Measurements from ENCODE around the gene NKPD1.

NKPD1 gene, protein sequence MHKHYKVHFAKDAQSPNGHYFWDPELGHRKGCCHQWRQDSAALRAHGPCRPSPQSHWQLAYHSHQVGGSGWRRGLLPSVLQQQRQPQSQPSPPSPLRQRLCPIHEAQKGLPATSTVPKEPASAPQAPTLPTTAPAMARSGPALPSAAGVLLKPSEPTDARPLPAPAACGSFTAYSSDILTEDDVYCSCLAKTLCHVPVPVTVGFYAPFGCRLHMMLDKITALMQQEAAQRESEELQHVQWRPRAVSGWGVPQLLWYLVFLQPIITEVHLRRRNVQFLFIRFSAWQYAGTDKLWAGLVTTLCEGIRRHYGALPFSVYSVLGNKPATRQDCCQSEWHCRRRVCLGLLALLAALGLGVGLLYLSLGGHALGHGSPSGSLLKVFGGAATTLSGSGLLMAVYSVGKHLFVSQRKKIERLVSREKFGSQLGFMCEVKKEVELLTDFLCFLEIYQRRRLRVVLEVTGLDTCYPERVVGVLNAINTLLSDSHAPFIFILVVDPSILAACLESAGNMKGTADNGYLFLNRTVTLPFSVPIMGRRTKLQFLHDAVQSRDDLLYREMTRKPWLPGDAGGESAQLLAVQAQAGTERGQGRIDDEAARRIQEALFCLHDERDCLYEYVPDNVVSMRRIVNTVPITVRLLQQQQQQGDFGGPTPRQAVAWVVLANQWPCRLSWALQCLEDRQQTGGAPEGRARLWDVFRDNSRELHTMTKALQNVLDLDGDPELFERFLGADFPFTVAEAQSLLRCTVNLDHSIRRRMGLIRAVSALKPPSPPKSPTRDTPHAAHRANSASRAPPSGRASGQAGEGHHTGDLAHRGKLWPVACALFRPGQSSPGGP
- total RNA-seq, result 0.53 to 3.1 (median 1.5) reads per million in 3 experiments

DNA sequence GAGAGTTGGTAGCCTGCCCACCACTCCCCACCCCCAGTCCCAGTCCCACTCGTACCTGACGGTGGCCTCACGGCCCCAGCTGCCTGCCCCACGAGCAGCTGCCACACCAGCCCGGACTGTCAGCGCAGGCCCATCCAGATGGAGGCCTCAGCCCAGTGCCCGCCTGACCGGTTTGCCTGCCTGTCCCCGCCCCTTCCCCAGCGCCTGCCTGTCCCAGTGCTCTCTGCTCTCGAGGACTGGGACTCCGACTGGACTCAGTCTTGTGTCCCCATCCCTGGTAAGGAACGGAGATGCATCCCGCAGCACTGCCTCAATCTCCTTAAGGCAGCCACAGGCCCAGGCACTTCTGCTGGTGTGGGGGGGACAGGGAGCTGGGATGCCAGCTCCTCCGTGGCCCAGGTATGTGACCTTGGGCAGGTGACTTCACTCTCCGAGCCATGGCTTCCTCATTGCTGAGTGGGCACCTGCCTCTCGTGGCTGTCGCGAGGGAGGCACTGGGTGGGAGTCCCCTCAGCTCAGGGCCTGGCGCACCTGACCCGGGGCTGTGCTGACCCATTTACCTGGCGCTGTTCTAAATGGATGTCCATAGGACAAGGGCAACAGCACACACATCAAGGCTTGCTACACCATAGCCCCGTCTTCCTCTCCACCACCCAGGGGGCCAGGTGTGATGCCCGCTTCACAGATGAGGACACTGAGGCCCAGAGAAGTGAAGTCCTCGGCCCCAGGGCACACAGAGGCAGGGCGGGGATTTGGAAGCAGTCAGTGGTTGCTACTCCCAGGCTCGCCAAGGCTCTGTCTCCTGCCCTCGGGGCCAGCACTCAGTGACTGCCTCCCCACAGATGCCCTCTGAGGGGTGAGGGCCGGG, at the start of gene NKPD1:
NKPD1 (minus strand) TSS at position 113 of the 868 bp plus-strand sequence. CDS start 832 bp downstream, outside the sequence.
- DNase-seq, result no peak

DNA sequence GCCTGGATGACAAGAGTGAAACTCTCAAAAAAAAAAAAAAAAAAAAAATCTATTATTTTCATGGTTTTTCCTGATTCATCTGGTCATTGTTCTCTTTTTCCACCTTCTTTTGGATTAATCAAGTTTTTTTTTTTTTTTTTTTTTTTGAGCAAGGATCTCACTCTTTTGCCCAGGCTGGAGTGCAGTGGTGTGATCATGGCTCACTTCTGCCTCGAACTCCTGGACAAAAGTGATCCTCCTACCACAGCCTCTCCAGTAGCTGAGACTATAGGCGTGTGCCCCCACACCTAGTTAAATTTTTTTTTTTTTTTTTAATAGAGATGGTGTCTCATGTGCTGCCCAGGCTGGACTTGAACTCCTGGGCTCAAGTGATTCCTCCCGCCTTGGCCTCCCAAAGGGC, 45.5 kb upstream of the NKPD1 start:
- DNase-seq, result no peak

DNA sequence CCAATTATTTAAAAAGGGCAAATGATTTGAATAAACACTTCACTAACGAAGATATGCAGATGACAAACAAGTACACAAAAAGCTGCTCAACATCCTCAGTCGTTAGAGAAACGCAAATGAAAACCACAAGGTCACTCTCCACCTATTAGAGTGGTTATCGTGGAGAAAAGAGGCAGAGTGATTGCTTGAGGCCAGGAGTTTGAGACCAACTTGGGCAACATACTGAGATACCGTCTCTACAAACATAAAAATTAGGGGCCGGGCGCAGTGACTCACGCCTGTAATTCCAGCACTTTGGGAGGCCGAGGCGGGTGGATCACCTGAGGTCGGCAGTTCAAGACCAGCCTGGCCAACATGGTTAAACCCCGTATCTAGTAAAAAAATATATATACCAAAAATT, 45.0 kb upstream of the NKPD1 start:
- DNase-seq, result no peak

DNA sequence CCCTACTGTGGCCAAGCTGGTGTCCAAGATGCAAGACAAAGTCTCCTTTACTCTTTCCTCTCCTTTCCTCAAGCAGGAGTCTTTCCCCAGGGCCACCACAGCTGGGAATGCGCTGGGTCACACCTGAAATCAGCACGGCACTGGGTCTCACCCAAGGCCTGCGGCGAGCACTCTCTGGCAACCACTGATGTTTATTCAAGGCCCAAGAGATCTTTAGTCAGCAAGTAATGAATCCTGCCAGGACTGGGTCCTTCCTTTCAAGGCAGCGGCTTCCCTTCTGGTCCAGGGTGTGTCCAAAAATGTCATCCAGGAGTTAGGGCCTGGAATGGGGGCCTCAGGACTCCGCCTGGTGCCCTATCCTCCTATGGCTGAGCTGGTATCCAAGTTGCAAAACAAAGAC, 41.9 kb upstream of the NKPD1 start:
- no peak for DNase-seq

DNA sequence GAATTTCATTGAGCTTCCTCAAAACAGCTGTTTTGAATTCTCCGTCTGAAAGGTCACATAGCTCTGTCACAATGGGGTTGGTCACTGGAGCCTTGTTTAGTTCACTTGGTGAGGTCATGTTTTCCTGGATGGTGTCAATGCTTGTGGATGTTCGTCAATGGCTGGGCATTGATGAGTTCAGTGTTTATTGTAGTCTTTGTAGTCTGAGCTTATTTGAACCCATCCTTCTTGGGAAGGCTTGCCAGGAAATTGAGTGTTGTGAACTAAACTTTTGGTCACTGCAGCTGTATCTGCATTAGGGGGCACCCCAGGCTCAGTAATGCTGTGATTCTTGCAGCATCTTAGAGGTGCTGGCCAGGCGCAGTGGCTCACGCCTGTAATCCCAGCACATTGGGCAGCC, 39.8 kb upstream of the NKPD1 start:
- no peak for DNase-seq

DNA sequence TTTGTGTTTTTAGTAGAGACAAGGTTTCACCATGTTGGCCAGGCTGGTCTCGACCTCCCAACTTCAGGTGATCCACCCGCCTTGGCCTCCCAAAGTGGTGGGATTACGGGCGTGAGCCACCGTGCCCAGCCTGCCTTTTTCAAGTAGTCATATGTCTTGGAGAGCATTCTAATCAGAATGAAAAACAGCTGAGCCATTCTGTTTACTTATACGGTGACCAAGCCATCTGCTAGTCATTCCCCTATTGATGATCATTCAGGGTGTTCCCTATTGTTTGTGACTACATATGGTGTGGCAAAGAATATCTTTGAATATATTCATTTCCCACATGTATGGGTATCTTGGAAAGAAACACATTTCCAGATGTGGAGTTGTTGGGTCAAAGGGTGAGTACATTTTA, 35.0 kb upstream of the NKPD1 start:
- no peak for DNase-seq

DNA sequence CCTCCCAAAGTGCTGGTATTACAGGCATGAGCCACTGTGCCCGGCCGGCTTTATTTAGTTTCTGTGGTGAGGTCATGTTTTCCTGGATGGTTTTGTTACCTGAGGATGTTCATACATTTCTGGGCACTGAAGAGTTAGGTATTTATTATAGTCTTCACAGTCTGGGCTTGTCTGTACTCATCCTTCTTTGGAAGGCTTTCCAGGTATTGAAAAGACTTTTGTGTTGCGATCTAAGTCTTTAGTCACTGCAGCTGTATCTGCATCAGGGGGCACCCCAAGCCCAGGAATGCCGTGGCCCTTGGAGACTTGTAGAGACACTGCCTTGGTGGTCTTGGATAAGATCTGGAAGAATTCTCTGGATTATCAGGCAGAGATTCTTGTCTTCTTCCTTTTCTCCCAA, 30.6 kb upstream of the NKPD1 start:
- DNase-seq, result no peak

DNA sequence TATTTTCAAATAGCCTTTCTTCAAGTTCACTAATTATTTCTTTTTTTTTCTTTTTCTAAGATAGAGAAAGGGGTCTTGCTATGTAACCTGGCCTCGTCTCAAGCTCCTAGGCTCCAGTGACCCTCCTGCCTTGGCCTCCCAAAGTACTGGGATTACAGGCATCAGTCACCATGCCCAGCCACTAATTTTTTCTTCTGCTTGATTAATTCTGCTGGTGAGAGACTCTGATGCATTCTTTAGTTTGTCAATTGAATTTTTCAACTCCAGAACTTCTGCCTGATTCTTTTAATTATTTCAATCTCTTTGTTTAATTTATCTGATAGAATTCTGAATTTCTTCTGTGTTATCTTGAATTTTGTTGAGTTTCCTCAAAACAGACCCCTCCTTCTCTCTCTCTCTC, 29.2 kb upstream of the NKPD1 start:
- no peak for DNase-seq

DNA sequence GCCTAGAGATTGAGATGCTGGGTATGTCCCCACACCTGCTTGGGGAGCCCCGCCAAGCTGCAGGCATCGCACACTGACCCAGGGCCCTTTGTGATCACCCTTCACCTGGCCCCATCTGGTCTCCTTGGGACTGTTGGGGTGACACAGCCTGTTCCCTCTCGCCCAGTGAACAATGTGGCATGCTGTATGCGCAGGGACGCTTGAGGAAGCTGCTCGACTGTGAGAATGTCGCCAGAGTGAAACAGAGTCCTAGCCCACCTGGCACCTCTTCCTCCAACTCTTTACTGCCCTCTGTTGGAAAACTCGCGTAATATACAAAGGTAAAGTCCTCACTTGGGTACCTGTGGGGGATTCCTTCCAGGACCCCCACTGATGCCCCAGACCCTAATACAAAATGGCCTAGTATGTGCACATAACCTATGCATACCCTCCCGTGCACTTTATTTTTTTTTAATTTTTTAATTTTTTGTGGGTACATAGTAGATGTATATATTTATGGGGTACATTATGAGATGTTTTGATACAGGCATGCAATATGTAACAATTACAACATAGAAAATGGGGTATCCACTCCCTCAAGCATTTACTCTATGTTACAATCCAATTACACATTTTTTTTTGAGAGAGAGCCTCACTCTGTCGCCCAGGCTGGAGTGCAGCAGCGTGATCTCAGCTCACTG, 26.8 kb upstream of the NKPD1 start:
- DNase-seq, result peak; percentile 47

DNA sequence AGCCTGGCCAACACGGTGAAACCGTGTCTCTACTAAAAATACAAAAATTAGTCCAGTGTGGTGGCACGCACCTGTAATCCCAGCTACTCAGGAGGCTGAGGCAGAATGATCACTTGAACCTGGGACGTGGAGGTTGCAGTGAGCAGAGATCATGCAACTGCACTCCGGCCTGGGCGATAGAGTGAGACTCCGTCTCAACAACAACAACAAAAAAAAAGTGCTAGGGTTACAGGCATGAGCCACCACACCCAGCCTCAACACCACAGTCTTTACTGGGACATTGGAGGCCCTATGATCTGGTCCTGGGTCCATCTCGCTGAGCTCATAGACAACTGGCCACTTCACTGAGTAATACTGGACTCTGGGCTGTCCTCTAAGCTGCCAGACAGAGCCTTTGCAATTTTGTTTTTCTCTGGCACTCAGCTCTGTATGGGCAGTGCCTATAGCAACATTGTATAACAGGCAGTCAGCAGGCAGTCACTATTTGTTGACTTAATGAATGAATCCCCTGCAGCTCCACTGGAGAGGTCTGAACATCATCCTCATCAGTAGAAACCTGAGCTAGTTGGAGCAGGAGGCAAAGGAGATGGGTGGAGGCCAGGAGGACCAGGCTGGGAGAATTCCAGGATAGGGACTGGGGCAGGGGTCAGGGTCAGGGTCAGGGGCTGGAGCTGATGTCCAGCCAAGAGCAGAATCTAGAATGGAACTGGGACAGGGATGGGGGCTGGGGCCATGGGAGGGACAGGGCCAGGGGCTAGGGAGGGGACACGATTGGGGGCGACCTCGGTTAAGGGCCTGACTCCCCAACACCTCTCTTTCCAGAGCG, 25.9 kb upstream of the NKPD1 start:
- no peak for DNase-seq

DNA sequence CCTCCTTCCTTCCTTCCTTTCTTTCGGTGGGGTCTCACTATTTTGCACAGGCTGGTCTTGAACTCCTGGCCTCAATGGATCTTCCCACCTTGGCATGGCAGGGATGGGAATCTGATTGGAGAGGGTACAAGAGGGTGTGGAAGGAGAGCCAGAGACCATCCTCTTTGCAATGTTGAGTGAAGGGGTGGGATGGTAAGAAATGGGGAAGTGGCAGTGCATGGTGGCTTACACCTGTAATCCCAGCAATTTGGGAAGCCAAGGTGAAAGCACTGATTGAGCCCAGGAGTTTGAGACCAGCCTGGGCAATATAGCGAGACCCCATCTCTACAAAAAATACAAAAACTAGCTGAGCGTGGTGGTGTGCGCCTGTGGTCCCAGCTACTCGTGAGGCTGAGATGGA, 23.3 kb upstream of the NKPD1 start:
- no peak for DNase-seq

DNA sequence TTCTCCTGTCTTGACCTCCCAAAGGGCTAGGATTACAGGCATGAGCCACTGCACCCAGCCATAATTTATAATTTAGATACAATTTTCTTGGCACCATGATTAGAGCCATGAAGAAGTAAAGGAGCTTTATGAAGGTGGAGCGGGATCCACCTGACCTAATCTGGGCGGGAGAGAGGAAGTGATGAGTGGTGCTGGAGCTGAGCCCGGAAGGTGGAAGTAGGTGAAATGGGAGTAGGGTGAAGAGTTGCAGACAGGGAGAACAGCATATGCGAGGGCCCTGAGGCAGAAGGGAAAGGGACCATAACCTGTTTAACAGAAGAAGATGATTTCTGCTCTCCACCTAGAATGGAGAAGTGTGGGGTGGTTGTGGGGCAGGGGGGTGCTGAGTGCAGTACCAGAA, 22.0 kb upstream of the NKPD1 start:
- no peak for DNase-seq

DNA sequence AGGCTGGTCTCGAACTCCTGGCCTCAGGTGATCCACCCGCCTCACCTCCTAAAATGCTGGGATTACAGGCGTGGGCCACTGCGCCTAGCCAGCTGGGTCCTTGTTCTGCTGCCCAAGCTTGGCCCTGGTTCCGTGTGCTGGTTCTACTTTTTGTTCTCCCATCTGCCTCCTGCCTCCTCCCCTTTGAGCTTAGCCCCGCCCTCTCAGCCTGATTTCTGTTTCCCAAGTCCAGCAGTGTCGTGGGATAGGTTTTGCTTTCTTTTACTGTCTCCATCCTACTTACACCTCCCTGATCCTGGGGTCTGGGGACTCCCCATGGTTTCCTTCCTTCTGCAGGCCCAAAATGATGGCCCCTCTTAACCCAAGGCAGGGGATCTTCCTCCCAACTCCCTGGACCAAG, 20.2 kb upstream of the NKPD1 start:
- no peak for DNase-seq

DNA sequence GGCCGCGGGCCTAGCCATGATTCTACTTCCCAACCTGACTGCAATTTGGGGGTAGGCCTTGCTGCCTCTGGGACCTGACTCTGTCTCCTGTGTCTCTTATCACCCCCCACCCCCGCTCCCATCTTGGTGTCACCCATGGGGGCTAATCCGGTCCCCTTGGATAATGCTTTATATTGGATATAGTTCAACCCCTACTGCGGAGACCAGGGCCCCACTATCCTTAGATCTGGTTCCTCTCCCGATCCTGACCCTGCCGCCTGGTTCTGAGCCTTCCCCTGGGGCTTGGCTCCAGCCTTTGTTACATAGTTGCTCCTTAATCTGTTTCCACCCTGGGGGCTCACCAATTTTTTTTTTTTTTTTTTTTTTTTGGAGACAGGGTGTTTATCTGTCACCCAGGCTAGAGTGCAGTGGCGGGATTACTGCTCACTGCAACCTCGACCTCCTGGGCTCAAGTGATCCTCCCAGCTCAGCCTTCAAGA, 19.1 kb upstream of the NKPD1 start:
- DNase-seq, result no peak

DNA sequence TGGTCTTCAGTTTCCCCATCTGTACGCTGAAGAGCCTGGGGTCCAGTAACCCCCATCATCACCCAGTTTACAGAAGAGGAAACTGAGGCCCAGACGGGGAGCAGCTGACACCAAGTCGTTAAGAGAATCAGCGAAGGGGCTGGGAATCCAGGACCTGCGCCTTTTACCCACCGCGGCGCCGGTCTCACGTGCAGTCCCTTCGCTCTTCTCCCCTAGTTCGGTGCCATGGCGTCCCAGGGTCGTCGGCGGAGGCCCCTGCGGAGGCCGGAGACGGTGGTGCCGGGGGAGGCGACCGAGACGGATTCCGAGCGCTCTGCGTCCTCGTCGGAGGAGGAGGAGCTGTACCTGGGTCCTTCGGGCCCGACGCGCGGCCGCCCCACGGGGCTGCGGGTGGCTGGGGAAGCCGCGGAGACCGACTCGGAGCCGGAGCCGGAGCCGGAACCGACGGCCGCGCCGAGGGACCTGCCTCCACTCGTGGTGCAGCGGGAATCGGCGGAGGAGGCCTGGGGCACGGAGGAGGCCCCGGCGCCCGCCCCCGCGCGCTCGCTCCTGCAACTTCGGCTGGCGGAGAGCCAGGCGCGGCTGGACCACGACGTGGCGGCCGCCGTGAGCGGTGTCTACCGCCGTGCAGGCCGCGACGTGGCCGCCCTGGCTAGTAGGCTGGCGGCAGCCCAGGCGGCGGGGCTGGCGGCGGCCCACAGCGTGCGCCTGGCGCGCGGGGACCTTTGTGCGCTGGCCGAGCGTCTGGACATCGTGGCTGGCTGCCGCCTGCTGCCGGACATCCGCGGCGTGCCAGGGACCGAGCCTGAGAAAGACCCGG, 18.5 kb upstream of the NKPD1 start:
- peak; percentile 42 for DNase-seq

DNA sequence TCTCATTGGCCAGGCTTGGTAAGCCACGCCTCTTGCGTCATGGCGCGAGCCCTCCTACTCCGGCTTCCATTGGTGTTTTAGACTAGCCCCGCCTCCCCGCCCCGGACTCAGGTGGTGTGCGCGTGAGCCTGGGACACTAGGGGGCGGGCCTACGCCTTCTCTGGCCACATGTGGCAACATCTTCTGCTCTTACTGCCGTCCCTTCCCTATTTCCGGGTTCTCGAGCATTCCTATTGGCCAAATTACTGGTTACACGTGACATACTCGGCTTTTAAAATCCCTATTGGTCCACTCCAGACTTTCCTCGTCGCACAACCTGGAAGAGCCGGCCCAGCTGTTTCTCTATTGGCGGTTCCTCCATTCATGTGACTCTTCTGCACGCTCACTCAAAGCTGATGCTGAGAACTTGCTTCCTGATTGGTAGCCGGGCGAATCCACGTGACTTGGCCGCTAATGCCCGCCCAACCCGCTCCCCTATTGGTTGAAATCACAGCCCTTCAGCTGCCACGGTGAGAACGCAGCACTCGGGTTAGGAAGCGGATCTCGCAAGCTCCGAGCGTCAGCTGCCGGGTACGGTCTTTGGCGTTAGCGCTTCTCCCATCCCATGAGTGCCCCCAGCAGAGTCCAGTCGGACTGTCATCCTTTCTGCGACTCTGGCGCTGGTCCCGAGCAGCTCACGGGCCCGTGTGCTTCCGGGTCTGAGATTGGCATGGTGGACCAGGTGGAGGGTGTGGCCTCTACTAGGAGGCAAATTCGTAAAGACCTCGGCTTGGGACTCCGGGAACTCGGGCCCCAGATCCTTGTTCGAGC, 17.7 kb upstream of the NKPD1 start, which contains the start of gene BLOC1S3:
BLOC1S3 (plus strand) TSS at position 523 of the 810 bp plus-strand sequence. CDS start 513 bp downstream, outside the sequence.
- peak; percentile 100 for DNase-seq

DNA sequence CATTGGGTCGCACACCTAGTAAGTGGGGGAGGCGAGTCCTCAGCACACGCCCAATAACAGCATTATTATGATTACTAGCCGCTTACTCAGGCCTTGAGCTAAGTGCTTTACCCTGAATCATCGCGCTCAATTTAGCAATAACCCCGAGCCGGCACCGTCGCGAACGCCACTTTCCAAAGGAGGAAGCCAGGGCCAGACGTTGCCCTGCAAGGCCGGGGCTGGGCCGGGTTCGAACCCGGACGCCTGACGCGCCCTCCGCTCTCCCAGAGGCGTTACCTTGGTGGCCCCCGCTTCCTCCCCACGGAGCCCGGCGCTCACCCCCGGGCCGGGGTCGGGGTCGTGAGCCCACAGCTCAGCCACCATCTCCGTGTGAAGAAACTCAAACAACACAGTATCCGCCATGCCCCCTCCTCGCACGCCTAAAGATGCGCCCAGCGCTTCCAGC, 17.1 kb upstream of the NKPD1 start, which contains the start of gene TRAPPC6A:
TRAPPC6A (minus strand) TSS at position 421 of the 445 bp plus-strand sequence; CDS start at position 402, 19 bp downstream.
- DNase-seq, result no peak

DNA sequence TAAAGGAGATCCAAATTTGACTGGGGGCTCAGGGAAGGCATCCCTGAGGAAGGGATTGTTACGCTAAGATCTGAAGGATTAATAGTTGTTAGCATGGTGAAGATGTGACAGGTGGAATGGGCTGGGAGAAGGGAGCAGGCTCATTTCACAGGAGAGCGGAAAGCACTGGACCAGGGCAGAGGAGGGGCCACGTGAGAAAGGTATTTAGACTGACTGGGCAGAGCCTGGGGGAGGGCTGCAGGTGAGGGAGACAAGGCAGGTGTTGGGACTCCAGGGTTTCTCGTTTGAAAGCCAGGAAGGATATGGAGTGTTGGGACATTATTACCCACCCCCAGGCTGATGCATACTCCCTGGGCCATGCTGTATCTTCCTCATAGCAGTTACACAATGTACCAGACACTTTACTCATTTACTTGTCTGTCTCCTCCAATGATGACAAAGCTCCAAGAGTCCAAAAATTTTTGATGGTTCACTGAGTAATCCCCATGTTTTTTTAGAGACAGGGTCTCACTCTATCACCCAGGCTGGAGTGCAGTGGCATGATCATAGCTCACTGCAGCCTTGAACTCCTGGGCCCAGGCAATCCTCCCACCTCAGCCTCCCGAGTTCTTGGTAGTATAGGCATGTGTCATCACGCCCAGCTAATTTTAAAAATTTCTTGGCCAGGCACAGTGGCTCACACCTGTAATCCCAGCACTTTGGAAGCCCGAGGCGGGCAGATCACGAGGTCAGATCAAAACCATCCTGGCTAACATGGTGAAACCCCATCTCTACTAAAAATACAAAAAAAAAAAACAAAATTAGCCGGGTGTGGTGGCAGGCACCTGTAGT, 14.9 kb upstream of the NKPD1 start:
- no peak for DNase-seq

Data from central memory CD4-positive, alpha-beta T cell (primary cell).